ENCODE data around the gene TRAFD1.
"Not testable (repeated sequence)": the region's sequence is repeated elsewhere in the genome, so short reads cannot be mapped to it uniquely, and the experiment has no call there.

TRAFD1 gene

DNA sequence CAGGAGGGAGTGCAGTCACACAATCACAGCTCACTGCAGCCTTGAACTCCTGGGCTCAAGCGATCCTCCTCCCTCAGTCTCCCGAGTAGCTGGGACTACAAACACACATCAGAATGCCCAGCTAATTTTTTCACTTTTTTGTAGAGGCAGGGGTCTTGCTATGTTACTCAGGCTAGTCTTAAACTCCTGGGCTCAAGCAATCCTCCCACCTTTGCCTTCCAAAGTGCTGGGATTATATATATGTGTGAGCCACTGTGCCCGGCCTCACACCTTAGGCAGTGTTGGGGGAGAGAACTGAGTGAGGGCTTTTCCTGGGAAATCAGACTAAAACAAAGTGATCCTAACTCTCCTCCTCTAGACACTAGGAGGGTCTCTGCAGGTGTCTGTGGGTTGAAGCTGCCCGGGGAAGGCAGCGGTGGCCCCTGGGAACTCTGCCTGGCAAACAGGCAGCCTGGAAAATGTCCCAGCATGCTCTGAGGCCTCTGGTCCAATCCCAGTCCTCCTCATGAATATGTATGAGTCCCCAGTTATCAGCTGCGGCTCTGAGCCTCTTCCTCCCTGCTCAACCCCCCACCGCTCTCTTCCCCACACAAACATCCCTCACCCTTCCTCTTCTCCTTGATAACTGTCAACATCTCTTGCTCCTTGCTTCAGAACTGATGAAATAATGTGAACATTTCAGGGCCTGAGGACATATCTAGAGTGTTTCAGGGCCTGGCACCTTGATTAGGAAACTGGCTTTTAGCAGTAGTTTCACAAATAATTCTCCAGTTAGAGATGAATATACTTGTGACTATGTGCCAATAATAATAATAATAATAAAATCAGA is 8.9 kb upstream of the TRAFD1 start:
- no peak for DNase-seq

DNA sequence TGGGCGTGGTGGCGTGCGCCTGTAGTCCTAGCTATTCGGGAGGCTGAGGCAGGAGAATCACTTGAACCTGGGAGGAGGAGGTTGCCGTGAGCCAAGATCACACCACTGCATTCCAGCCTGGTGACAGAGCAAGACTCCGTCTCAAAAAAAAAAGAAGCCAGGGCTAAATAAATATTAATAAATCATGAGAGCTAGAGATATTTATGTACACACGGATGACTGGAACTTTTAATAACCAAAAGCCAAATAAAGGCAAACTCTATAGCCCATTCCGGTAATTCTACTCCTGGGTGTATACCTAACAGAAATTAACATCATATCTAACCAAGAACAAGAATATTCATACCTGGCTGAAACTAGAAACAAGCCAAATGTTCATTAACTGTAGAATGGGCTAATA is 7.7 kb upstream of the TRAFD1 start:
- DNase-seq, result no peak

DNA sequence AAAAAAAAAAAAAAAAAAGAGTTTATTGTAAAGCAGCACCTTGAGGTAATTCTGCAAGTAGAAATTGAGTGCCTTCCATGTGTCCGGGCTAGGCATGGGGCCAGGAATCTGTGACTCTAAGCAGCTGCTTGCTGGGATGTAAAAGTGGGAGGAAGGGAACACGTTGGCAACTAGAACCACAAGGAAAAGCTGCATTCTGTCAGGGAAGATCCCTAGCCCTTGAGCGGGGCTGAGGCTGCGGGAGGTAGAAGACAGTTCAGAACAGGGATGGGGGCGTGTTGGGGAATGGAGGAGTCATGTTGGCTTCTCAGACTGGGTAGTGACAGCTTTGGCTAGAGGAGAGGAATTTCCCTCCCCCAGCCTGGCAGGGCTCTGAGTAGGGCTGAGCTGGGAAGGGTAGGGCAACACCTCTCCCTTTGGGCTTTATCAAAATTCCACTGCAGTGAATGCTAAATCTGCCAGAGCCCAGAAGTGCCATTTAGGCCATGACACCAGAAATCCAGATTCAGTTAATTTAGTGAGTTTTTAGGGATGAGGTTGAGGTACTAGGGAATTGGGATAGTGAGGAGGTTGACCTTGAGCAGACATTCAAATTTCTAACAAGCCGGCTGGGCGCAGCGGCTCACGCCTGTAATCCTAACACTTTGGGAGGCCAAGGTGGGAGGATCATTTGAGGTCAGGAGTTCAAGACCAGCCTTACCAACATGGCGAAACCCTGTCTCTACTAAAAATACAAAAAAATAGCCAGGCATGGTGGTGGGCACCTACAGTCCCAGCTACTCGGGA is 3.4 kb upstream of the TRAFD1 start:
- no peak for DNase-seq

DNA sequence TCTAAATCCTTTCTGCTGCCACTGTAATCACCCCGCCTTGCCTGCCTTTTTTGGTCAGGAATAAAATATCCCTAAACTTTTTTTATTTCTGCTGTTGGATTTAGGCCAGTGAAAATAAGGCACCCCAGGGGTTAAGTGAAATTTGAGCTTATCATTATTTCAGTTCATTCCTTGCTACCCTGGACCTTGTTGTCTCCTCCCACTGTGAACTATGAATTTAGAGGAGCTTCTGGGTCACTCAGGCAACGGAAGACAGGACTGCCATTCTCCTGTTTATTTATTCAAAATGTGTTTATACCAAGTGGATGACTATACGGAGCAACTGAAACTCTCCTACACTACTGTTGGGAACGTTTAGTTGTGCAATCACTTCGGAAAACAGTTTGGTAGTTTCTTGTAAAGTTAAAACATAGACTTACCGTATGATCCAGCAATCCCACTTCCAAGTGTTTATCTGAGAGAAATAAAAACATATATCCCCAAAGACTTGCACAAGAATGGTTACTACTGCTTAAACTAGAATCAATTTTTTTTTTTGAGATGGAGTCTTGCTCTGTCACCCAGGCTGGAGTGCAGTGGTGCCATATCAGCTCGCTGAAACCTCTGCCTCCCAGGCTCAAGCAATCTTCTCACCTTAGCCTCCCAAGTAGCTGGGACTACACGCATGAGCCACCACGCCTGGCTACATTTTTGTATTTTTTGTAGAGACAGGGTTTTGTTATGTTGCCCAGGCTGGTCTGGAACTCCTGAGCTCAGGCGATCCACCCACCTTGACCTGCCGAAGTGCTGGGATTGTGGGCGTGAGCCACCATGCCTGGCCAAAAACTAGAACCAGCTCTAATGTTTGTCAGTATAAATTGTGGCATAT is 2.3 kb upstream of the TRAFD1 start:
- no peak for DNase-seq

DNA sequence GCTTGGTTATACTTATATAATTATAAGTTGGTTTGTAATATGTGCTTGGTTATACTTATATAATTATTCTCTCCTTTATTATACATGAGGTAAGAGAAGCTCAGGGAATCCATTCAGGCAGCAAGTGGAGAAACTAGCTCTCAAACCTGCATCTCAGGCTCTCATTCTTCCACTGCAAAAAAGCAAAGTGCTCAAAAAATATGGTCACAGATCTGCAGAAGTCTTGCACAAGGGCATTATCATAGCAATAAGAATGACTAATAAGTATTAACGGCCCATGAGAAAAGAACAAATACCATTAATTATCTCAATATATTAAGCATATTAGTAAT is 476 bp upstream of the TRAFD1 start:
- DNase-seq, result no peak

DNA sequence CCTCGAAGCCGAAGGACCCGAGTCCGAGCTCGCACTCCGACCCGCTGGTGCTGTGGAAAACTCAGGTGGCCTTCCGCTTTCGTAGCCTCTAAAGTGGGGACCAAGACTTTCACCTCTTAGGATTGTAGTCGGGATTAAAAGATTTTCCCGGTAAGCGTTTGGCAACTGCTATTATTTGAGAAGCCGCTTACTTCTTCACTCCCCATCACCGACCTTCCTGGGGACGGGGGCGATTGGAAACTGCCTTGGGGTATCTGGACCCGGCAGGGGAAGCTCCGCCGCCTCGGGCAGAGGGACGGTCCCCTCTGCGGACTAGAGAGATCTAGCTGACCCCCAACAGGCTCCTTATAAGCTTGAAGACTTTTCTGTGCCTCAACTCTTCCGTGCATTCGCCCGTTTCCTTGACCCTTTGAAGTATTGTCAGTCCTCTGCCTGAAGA is 659 bp downstream of the TRAFD1 start:
- DNase-seq, result no peak

DNA sequence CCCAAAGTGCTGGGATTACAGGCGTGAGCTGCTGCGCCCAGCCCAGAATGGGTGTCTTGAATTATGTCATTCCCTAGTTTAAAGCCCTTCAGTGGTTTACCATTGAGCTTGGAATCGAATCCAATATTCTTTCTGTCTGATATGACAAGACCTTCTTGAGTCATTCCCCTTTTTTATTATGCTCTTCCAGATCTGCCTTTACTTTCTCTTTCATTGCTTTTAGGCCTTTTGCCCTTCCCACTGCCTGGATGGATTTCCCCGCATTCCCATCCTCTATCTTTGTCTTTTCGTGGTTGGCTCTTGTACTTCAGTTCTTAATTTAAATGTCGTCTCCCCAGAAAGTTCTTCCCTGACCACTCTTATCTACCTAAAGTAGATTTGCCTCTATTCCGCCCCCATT is 1.6 kb downstream of the TRAFD1 start:
- DNase-seq, result no peak

DNA sequence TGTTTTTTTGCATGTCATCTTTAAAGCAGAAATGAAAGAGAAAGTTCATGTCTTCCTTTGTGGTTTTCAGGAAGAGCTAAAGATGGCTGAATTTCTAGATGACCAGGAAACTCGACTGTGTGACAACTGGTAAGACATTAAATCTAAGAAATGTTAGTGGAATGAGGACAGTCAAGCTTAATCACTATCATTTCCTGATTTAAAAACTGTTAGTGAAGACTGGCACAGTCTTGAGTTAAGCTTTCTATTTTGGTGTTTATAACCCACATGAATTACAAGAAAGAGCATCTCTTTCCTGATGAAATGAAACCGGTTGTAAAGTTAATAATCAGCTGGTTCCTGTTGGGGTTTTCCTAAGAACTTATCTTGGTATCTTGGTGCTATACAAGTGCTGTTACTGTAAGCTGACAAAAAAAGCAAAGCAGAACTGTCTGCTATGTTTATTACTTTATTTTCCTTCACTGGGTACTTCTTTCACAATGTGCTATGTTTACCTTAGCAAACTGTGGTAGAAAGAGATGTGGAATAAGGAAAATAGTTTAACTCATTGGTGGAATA is 5.2 kb downstream of the TRAFD1 start:
- no peak for DNase-seq

DNA sequence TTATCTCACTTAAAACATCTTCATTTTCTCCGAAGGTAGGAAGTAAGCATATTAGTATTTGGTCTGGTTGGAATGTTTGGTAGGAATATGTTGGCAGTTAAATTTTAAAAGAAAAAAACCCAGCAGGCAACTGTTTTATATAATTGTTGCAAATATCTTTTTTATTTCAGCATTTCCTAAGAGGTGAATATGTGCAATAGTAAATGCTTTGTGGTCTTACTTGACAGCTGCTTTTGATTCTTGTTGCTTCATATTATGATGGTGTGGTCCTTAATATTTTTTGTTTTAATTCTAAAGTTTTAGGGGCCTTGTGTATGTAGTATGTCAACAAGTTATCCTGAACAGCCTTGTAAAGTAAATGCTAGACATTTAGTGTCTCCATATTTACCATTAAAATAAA is 6.3 kb downstream of the TRAFD1 start:
- DNase-seq, result no peak

DNA sequence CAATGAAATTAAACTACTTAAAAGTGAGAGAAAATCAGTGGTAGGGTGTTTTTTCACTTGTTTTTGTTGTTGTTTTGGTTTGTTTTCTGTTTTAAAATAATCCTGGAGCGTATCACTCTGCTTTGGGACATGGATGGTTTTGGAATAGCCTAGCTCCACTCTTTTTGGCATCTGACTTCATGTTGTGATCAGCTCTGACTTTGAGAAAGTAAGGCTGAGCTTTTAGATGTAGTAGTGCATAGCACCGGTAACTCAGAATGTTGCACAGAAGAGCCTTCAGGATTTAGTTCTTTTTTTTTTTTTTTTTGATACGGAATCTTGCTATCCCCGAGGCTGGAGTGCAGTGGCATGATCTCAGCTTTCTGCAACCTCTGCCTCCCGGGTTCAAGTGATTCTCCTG is 8.1 kb downstream of the TRAFD1 start:
- no peak for DNase-seq

DNA sequence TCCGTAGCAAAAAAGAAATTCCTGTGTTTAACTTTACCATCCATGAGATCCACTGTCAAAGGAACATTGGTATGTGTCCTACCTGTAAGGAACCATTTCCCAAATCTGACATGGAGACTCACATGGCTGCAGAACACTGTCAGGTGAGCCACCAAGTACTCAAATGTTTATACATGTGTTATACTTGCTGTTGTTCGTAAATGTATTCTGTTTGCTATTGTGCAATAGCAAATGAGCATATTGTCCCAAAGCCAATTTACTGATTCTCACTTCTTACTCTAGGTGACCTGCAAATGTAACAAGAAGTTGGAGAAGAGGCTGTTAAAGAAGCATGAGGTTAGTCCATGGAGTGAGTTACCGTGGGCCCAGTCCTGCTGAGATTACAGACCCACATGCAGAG is 9.4 kb downstream of the TRAFD1 start:
- no peak for DNase-seq

DNA sequence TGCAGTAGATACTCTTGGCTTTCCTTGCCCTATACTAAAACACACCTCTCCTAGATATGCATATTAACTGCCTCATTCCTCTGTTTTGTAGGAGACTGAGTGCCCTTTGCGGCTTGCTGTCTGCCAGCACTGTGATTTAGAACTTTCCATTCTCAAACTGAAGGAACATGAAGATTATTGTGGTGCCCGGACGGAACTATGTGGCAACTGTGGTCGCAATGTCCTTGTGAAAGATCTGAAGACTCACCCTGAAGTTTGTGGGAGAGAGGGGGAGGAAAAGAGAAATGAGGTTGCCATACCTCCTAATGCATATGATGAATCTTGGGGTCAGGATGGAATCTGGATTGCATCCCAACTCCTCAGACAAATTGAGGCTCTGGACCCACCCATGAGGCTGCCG is 15.4 kb downstream of the TRAFD1 start:
- no peak for DNase-seq

DNA sequence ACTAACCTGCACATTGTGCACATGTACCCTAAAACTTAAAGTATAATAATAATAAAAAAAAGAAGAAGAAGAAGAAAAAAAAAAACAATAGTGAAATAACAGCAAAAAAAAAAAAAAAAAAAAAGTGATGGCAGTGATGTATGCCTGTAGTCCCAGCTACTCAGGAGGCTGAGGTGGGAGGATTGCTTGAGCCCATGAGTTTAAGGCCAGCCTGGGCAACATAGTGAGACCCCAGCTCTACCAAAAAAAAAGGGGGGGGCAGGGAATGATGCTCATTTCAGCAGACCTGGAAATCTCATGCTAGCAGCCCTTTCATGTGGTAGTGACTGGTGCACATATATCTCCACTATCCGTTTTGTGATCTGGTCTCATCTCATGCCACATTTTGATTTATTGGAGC is 20.8 kb downstream of the TRAFD1 start:
- DNase-seq, result no peak

DNA sequence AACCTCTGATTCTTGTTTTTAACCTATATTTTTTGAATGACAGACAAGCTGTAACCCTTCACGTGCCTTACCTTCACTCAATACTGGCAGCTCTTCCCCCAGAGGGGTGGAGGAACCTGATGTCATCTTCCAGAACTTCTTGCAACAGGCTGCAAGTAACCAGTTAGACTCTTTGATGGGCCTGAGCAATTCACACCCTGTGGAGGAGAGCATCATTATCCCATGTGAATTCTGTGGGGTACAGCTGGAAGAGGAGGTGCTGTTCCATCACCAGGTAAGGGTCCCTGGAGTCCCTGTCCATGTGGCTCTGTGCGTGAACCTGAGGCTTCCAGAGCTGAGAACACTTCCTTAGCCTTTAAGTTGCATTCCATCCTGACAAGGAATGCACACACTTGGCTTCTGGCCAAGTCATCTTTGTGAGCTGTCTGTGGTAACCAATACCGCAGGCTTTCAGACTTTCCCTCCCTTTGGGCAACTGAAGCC is 22.7 kb downstream of the TRAFD1 start:
- DNase-seq, result peak in 1 of 2 donors; percentile 6

DNA sequence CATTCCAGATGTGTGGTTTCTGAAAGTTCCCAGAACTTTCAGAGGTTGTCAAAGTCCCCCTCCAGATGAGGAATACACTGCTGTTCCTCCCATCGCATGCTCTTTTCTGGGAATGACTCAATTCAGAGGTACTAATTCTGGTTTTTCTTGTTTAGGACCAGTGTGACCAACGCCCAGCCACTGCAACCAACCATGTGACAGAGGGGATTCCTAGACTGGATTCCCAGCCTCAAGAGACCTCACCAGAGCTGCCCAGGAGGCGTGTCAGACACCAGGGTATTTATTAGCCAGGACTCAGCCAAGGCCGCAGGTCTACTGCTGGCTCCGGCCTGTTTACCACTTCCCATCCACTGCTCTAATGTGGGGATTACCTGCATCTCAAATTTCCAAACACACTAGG is 24.2 kb downstream of the TRAFD1 start:
- DNase-seq, result no peak

DNA sequence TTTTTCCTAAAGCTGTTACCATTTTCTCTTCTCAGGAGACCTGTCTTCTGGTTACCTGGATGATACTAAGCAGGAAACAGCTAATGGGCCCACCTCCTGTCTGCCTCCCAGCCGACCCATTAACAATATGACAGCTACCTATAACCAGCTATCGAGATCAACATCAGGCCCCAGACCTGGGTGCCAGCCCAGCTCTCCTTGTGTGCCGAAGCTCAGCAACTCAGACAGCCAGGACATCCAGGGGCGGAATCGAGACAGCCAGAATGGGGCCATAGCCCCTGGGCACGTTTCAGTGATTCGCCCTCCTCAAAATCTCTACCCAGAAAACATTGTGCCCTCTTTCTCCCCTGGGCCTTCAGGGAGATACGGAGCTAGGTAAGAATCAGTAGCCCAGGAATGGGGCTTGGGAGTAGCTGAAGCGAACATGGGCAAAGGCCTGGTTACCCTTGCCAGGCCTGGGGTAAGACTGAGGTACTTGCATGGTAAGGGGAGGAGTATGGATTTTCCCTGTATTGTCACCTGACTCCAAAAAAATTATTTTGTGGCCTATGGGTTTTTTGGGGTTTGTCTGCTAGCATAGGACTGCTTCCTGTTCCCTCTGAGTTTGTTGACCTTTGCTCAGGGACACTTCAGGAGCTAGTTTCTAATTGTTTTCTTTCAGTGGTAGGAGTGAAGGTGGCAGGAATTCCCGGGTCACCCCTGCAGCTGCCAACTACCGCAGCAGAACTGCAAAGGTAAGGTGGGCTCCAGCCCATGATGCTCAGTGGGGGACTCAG is 26.6 kb downstream of the TRAFD1 start:
- no peak for DNase-seq

DNA sequence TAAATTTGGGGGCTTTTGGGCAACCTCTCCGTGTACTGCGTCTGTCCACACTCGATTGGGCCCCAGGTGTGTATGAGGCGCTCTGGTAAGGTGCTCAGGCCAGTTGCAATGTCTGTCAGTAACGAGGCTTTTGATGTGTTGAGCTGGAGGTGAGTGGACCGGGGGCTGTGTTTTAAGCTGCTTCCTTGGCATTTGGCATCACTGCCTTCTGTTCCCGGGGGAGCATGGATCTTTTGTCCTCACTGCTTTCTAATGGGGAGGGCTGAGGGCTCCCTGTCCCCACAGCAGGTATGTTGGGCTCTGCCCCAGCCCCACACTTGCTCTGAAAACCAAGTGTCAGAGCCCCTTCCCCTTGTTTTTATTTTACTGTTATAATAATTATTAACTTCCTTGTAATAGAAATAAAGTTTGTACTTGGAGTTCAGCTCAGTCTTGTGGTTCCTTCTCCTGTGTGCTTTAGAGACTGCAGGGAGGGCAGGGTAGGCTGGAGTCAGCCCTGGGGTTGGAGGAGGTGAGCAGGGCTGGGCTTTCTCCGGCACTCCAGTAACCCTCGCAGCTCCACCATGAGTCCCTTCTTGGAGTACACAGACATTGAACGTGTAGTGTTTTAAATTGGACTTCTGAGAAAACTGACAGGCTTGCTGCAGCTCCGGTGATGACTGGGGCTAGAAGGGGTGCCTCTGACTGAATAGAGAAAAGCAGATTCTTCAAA is 28.0 kb downstream of the TRAFD1 start:
- no peak for DNase-seq

DNA sequence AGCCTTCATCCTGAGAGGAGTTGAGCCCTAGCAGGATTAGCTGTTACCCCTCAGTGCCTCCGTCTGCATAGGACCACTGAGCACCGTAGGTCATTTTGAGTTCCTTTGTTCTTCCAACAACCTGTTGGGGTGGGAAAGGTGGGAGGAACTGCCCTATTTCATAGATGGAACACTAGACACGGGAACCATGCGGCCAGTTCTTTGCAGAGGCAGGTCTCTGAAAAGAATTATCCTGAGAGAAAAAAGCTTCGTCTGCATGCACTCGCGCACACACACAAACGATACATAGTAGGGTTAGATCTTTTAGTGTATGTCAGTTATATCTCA is 28.5 kb downstream of the TRAFD1 start:
- DNase-seq, result no peak

DNA sequence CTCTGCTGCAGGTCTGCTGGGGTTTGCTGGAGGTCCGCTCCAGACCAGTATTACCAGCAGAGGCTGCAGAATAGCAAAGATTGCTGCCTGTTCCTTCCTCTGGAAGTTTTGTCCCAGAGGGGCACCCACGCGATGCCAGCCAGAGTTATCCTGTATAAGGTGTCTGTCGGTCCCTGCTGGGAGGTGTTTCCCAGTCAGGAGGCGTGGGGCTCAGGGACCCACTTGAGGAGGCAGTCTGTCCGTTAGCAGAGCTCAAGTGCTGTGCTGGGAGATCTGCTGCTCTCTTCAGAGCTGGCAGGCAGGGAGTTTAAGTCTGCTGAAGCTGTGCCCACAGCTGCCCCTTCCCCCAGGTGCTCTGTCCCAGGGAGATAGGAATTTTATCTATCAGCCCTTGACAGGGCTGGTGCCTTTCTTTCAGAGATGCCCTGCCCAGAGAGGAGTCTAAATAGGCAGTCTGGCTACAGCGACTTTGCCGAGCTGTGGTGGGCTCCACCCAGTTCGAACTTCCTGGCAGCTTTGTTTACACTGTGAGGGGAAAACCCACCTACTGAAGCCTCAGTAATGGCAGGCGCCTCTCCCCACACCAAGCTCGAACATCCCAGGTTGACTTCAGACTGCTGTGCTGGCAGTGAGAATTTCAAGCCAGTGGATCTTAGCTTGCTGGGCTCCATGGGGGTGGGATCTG is 33.2 kb downstream of the TRAFD1 start:
- DNase-seq, result not testable (repeated sequence)

DNA sequence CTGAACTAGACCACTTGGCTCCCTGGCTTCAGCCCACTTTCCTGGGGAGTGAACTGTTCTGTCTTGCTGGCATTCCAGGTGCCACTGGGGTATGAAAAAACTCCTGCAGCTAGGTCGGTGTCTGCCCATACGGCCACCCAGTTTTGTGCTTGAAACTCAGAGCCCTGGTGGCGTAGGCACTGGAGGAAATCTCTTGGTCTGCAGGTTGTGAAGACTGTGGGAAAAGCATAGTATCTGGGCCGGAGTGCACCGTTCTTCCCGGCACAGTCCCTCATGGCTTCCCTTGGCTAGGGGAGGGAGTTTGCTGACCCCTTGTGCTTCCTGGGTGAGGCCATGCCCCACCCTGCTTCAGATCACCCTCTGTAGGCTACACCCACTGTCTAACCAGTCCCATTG is 33.8 kb downstream of the TRAFD1 start:
- no peak for DNase-seq

DNA sequence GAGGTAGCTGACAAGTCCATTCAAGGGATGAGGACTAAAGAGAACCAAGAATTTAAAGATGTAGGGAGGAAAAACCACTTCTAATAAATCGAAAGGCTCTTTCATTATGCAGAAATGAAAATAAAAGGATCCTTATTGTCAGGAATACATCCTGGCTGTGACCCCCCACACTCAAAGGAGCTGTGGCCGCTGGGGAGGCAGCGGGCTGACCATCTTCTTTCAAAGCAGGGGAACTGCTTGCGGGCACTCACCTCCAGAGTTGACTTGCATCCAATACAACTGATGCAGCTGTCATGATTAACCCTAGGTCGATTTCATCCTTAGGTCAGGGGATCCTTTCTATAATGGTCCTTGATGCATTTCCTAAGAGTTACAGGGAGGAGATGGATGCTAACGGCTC is 35.3 kb downstream of the TRAFD1 start:
- no peak for DNase-seq
